Prostate gland (tissue), 2 donors: ENCODE measurements around the gene ATP5MC2.

Experiments
- CTCF ChIP-seq, 4 experiments: fragments of 200-600 bp in 2 of 4; fragments of 450-650 bp in 2 of 4; sonication (generic) in 2 of 4; IDR thresholded peaks; 1 replicate in 3 of 4; 2 replicates in 1 of 4; pipeline ENCODE4 v1.5.1; 2016 to 2019; ENCODE audit warnings: antibody characterized with exemption in 4 of 4, mild to moderate bottlenecking in 2 of 4, moderate library complexity in 2 of 4
- POLR2A ChIP-seq: fragments of 450-650 bp; IDR thresholded peaks from one replicate; pipeline ENCODE4 v1.6.1; 2016; ENCODE audit warnings: antibody characterized with exemption, mild to moderate bottlenecking
- POLR2AphosphoS5 ChIP-seq: sonication (generic); formaldehyde crosslinking; IDR thresholded peaks from one replicate; pipeline ENCODE4 v1.6.1; 2017; ENCODE audit warnings: antibody characterized with exemption

DNA sequence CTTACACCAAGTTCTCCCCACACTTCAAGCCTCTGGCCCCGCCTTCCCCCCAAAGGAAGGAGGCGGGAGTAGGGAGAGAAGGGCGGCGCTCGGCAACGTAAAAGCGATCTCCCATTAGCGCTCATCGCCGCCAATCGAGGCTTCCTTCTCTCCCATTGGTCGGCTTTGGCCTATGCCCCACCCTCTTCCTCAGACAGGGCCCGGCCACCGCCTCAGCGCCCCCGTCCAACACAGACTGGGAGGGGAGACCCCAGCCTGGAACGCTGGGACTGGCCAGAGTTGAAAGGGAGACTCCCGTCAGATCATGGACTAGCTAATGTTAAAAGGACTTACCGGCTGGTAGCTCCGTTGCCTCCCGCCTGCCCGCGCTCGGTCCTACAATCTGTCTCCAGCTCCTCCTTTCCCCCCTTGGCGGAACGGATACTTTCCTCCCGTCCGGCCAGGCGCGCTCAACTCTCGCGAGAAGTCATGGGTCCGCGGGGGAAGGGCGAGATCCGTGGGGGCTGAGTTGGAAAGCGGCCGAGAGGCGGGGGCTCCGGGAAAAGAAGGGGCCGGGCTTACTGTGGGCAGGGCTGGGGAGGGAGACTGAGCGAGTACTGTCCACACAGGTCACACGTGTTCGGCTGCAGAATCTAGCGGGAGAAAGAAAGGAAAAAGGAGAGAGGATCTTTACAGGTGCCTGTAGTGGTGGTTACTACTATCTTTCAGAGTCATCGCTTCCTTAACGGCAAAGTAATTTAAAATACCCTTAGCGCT, 49.8 kb downstream of the ATP5MC2 start, which contains the start of gene ATF7:
- TF ChIP-seq CTCF (IDR thresholded peaks at IDR 0.05) (no peak), POLR2A (peak; percentile 57), POLR2AphosphoS5 (peak; percentile 90)
